GM19455 (cell line): ENCODE results near the gene OR52K1.
"Not testable (repeated sequence)": the region's sequence is repeated elsewhere in the genome, so short reads cannot be mapped to it uniquely, and the experiment has no call there.

Experiments
- ATAC-seq: cut with Tn5 transposase; IDR thresholded peaks from one replicate; pipeline ENCODE4 v1.9.1; 2021; ENCODE audit not compliant: unreplicated experiment

Gene OR52K1

GRCh38 chr11:4491405-4491804, 9.0 kb downstream of the OR52K1 start:
- ATAC-seq = not testable (repeated sequence)

GRCh38 chr11:4491878-4492606, 9.6 kb downstream of the OR52K1 start:
- ATAC-seq = no peak

GRCh38 chr11:4493480-4493818, 11.0 kb downstream of the OR52K1 start:
- ATAC-seq = no peak

- ATAC-seq = no peak
Measured at GRCh38 chr11:4495487-4495886, 13.0 kb downstream of the OR52K1 start.

GRCh38 chr11:4495986-4496385, 13.5 kb downstream of the OR52K1 start:
- ATAC-seq = no peak

- no peak for ATAC-seq
Measured at GRCh38 chr11:4496557-4497248, 14.3 kb downstream of the OR52K1 start.

- no peak for ATAC-seq
Measured at GRCh38 chr11:4508886-4509285, 26.4 kb downstream of the OR52K1 start.

GRCh38 chr11:4511282-4512245, 29.1 kb downstream of the OR52K1 start:
- ATAC-seq = no peak

- no peak for ATAC-seq
Measured at GRCh38 chr11:4514196-4514595, 31.8 kb downstream of the OR52K1 start.

- ATAC-seq = no peak
Measured at GRCh38 chr11:4522339-4522738, 39.9 kb downstream of the OR52K1 start.

GRCh38 chr11:4522752-4523151, 40.3 kb downstream of the OR52K1 start:
- no peak for ATAC-seq

GRCh38 chr11:4523666-4524065, 41.2 kb downstream of the OR52K1 start:
- no peak for ATAC-seq

GRCh38 chr11:4527926-4528325, 45.5 kb downstream of the OR52K1 start:
- no peak for ATAC-seq

GRCh38 chr11:4531686-4532085, 49.2 kb downstream of the OR52K1 start:
- ATAC-seq = not testable (repeated sequence)

- no peak for ATAC-seq
Measured at GRCh38 chr11:4539603-4540219, 57.3 kb downstream of the OR52K1 start.

GRCh38 chr11:4541071-4541470, 58.6 kb downstream of the OR52K1 start:
- ATAC-seq = no peak
